GM21619 (cell line): ENCODE measurements around the gene RAB36.

ENCODE experiments used
- ATAC-seq: cut with Tn5 transposase; IDR thresholded peaks from one replicate; pipeline ENCODE4 v1.9.1; 2021; ENCODE audit not compliant: unreplicated experiment

Gene RAB36

DNA sequence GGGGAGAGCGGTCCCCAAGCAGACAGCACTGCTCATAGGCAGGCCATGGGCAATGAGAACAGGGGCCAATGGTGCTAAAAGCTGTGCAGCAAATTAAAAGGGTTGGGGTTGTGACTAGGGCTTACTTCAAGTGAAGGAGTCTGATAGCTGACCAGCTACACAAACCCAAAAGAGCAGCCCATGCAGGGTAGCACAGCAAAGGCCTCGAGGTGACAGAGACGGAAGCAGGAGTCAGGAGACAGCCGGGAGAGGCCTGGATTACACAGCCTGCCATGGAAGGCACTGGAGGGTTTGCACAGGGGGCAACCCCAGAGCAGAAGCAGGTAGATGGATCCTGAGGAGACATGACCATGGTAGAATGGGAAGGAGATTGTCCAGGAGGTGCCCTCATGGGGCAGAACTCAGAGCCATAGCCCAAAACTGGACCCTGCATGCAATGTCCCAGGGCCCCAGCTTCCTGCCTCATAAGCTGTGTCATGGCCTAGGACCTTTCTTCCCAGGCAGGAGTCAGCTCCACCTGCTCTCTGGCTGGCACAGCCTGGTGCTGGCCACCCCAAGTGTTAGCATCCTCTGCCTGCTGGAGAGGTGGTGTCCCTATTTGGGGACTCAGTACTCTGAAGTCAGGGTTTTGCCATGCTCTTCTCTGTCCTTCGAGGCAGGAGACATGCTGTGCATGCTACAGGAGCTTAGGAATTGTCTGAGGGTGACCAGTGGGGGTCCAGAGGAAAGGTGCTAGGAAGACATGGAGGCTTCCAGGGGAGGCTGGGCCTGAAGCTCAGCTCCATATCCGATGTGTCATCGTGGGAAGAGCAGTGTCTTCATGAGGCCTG lies 36.8 kb upstream of the RAB36 start:
- ATAC-seq, result no peak

DNA sequence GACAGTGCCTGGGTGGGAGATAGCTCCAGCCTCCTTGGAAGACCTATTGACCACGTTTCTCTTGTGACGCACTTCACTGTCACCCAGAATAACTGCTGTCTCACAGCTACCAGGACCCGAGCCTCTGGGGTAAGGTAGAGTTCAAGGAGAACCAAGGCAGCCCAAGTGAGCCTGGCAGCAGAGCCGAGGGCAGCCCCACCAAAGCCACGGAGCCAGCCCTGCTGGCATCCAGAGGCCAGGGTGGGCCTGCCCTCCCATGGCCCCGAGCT lies 36.3 kb upstream of the RAB36 start:
- no peak for ATAC-seq

DNA sequence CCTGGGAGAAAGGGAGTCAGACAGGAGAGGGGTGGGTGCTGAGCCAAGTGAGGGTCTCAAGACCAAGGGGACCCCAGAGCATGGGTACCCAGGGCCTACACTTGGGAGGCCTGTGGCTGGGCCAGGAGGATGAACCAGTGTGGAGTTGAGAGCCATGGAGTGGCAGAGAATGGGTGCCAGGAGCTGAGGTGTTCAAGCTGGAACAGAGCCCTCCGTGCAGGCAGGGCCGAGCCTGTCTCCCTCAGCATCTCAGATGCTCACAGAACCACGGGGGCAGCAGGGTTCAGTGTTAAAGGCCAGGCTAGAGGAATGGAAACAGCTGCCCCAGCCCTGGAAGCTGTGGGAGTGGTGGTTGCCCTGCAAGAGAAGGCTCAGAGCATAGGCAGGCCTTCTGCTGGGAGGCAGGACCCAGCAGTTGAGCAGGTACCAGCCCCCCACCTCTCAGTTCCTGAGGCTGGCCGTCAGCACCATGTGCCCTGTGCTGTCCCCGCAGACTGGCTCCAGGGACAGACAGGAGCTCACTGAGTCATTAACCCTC lies 35.8 kb upstream of the RAB36 start:
- no peak for ATAC-seq

DNA sequence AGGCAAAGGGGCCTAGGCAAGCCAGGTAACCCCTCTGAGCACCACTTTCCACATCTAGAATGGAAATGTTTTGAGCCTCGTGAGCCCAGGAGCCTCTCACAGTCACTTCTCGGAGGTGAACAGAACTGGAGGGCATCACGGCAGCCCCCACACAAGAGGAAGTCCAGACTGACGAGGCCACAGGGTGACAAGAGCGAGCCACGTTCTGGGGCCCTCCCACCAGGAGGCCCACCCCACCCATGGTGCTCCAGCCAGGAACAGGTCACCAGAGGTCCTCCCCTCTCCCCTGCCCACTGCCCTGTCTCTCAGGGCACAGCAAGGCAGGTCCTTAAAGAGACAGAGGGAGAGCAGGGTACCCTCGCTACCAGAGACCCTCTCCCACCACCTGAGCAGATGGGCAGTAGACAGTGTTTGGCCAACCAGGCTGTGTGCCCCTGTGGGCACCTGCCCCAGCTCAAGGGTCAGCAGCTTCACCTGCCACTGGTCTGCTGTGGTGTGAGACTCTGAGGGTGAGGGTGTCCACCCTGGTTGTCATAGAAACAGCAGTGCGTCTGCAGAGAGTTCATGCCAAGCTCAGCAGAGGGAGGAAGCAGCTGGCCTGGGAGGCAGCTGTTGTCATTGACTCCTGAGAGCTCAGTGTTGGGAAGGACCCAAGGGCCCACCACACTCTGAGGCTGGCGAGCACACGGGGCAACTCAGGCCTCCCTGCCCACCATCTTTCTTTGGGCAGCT lies 34.9 kb upstream of the RAB36 start:
- ATAC-seq, result no peak

DNA sequence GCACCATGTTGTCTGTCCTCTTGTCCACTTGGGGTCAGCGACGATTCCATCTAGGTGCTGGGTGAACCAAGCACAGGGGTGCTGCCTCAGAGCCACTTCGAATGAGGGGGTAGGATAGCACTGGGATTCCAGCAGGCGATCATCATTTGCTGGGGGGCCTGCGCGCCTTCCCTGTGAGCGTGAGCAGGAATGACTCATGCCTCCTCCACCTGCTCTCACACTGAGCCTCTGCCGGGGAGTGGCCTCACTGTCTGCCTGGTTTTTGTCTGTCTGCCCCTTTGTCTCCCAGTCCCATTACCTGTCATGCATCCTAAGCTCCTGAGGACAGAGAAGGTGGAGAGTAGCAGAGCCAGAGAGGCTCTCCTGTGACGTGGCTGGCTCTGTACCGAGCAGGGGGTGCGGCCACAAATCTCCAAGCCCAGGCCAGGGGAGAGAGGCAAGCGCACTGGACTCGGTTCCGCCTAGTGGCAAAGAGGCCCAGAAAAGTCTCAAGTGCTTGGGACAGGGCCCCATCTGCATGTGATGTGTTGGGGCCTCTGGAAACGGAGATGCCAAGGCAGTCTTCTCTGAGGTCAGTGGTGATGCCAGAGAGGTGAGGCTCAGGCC lies 34.3 kb upstream of the RAB36 start:
- ATAC-seq, result no peak

DNA sequence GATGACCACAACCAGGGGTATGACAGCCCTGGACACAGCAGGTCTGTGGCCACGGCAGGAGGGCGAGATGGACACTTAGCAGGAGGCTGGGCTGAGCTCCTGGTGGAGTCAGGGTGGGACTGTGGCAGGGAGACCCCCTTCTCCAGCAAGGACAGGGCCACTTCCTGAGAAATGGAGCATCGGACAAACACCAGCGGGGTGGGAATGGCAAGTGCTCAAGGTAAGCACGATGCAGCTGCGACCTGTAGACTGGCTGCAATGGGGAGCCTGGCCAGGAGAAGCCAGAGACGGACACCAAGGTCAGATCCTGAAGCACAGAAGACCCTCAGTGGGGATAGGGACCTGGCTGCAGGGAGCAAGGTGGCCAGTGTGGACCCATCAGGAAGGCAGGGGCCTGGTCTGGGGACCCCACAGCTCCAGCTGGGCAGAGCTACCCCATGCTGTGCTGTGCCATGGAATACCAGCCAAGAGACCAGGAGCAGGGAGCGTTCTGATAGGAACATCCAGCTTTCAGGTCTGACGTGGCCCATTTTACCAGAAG lies 32.7 kb upstream of the RAB36 start:
- no peak for ATAC-seq

DNA sequence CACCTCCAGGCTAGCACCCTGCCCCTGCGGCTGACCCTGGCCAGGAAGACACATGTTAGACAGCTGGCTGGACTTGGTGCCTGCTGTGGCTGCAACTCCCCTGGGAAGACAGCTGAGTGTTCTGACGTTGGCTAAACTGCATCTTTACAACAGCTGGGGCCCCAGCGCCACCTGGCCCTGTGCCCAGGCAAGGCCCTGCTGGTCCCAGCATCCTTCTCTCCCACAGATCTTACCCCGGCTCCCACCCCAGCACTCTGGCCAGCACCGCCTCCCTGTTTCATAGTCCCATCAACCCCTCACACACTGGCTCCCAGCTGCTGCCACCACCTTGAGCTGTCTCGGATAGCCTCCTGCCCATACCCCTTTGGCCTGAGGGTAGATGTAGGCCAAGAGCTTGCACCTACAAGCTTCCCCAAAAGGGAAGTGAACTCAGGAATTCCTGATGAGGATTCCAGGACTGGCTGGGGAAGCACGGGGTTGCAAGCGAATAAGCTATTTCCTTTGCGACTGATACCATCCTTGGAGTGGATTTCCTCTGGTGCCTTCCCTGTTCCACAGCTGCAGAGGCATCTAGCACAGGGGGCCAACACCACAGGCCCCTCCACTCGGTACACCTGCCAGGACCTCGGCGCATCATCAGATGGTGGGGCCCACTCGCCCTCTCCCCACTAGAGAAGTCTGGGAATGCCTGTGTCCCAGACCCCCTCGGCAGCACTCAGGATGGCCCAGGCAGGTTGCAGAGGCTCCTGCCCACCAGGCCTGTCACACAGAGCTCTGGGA lies 32.0 kb upstream of the RAB36 start:
- no peak for ATAC-seq

DNA sequence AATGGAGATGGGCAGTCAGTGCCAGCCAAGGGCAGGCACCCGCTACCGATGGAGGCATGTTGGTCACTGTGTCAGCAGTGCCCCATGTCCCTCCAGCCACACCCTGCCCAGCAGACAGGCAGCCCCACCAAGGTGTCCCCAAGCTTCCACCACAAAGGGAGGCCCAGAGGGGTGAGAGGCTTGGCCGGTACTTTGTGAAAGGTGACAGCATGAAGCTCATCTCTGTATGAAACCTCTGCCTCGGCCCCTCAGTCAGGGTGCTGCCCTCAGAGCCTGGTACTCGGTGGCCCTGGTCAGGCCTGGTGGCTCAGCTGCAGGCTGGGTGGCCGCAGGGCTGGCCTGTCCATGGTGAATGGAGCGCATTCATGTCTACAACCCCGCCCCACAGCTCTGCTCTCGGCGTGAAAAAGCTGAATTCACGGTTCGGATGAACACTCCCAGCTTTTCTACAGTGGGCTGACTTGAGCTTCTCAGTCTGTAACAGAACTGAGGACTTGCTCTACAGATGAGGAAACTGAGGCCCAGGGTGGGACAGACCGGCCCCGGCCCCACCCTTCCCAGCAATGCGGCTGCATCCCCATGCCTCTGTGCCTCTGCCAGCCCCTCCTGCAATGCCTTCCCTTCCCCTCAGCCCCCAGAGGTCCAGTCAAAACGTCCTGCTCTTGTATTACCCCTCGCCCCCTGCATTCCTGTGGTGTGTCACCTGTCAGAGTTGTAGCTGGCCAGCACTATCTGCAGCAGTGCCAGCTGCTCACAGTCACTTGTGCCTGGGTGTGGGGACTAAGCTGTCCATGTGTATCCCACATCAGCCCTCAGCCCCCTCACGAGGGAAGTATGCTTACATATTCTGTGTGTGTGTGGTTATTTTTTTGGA lies 31.2 kb upstream of the RAB36 start:
- ATAC-seq, result no peak

DNA sequence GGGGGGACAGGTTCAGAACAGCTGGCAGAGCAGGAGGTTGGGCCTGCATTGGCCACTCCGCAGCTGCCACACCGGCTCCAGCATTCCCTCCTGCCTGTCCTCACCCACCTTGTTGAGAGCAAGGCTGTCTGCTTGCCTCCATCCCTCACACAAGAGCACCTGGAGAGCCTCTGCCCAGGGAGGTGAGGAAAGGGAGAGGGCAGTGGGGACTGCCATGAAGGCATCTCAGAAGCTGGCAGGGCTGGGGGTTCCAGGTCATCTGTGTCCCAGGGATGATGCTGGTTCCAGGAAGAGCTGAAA lies 30.6 kb upstream of the RAB36 start:
- ATAC-seq, result no peak

DNA sequence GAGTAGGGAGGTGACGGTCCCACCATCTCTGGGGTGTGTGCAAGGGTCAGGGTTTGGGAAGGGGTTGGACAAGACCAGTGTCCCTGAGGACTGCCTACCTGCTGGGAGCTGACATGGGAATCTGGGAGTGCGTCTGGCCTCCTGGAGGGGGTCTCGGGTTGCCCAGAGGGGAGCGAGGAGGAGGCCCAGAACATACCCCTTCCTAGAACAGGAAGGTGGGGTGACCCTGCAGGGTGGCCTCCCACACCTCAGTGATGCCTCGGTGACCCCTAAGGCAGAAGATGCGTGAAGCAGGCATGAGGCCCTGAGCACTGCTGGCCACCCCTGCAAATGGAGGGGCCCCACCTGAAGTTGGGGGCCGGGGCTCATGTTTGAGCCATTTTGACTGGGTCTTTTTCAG lies 29.9 kb upstream of the RAB36 start:
- no peak for ATAC-seq

DNA sequence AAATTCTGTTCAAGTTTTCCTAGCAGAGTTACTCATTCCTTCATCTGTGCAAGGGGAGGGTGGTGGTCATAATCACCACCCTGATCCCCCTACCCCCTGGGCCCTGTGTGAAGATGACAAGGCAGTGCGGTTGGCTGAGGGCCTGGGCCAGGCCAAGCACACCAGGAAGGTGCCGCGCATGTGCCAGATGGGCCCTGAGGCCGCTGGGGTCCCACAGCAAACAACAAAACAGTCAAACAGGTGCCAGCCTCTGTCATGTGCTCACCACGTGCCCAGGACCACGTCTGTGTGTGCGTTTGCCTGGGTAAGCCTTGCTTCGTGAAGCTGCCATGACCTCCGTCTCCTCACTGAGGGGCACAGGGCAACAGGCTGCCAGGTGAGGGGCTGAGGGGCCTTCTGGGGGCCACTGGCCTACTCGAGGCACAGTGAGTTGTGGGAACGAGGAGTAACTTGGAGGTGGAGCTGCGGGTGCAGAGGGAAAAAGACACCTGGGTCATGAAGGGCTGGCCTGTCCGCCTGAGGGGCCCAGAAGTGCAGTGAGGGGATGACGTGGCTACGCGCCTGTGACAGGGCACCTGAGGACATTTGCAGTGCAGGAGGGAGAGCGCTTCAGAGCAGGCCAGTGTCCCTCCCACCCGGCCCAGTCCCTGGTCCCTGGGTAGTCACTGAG lies 29.3 kb upstream of the RAB36 start:
- no peak for ATAC-seq

DNA sequence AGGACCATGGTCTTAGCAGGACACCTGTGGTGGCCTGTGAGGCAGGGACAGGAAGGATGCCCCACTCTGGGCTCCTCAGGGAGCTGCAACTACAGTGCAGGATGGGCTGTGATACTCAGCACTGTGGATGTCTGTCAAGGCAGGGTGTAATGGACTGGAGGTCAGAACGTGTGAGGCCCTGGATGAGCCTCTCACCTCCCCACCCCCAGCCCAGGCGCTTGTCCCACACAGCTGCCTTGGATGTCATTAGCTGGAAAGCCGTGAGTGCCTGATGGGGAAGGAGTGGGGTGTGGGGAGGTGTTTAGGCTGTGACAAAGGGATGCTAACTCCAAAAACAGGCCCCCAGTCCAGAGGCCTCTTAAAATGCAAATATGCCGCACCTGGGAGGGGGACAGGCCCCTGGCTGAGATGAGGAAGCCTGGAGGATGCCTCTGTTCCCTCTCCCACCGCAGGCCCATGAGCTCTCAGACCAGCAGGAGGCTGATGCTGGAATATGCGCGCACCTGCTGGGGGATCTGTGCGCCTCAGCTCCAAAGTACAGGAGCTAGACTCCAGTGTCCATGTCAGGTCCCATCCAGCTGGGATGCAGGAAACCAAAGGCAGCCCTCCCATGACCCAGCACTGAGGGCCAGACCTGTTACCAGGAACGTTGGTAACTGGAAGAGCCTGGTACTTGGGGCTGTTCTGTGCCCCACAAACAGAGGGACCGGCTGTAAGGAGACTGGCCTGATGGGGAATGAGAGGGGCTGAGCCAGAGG lies 28.6 kb upstream of the RAB36 start:
- no peak for ATAC-seq

DNA sequence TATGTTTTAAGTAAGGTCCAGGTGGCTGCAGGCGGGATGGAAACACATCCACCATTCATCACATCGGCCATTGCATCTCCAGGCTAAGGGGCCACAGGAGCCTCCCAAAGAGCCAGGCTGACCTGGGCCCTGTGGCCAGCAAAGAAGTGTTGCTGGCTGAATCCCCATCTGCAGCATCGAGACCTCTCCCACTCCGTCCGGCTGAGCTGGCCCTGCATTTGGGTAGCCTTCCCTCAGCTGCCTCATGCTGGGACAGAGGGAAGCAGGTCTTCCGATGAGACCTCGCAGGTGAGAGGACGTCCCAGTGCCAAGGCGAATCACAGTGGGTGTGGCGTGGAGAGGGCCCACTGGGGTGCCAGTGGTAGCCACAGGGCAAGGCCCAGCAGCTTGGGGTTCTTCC lies 28.0 kb upstream of the RAB36 start:
- ATAC-seq, result no peak

DNA sequence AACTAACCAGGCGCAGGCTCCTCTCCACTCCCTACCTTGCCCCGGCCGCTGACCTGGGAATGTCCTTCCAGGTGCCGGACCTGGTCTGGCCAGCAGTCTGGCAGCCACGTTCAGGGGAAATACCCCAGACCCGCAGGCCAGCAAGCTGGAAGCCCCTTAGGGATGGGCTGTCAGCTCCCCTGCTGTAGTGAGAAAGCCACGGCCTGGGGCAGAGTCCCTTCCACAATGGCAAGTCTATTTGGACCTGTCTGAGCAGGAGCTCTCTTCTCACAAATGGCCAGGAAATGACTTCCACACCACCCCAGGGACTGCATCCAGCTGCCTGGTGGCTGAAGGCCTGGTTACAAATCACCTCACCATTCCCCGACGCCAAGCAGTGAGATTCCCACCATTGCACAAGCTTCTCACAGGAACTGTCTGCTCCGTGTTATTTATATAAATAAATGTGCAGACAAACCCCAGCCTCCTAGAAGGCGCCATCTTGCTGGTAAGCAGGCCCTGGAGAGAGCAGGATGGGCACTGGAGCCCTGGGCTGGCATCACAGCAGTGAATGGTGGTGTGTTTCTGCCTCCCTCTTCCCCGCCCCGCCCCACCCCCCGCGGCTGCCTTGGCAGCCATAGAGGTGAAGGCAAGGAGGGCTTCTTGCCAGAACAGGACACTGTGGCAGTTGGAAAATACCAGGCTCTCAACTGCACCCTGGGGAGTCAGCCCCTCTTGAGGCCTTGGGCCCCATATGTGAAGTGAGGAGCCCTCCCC lies 27.2 kb upstream of the RAB36 start:
- ATAC-seq, result no peak

DNA sequence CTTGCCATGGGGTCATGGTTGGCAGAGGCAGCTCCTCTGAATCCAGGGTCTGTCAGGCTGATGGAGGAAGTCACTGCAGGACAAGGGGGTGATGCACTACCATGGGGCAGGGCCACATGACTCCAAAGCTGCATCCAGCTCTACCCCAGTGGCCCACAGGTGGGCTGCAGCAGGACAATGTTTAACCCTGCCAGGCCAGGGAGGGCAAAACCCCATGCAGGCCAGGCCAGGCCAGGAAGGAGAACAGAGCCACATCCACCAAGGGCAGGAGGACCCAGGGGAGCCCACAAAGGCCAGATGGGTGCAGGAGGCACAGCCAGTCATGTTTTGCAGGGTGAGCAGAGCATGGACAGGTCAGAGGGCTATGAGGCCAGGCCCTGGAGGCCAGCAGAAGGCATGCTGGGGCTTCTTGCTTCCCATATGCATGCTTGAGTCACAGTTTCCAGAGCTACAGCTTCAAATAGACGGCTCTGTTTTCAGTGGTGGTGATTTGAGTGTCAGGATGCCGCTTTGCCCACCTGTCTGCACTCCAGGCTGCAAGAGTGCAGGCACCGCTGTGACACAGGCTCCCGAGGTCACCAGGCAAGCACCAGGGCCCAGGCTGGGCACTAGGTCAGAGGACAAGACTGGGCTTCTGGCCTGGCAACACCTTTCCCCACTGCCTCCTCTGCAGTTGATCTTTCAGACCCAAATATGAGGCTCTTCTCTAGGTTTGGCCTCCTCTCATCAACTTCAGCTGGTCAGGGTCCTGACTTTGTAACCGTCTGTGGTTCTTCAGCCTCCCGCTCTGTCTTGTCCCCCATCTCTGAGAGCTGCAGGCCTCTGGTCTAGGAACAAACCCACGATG lies 26.4 kb upstream of the RAB36 start:
- no peak for ATAC-seq

DNA sequence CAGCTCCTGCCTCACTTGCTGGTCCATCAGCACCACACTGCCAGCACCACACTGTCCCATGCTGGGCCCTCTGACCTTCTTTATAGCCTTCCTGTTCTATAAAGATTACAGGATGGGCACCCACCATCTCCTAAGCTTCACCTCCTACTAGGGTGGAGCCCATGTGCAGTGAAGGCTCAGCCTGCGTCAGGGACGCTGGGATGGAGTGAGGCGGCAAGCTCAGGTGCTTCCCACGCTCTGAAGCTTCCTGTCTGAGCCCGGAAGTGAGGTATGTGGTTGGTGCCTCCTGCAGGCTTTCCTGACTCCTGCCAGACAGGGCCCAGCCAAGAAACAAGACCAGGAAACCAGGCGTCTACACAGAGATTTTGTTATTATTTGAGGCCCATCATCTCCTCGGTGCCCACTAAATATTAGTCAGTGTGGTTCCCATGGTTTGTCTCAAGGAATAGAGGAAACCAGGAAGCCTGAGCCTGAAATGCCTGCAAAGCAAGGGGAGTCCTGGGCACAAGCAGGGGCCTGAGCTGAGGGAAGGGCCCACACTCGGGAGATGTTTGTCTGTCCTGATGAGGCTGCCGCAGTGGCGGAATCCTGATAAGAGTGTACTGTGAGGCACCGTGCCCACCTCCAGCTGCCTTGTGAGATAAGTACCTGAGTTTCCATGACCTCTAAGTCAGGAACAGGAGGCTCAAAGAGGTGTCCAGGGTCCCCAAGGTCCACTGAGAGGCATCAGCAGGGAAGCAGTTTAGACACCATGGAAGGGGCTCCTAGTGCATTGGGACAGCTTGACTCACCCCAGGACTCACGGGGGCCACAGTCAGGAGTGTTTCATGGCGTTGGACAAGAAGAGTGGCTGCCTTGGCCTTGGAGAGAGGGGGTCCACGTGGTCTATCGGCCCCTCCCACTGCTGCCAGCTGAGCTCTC lies 25.5 kb upstream of the RAB36 start:
- no peak for ATAC-seq
